GM21737 (cell line): Measurements from ENCODE around the gene GTF2E1.
"Not testable (repeated sequence)": the region's sequence is repeated elsewhere in the genome, so short reads cannot be mapped to it uniquely, and the experiment has no call there.

Experiments used
- ATAC-seq: cut with Tn5 transposase; IDR thresholded peaks from one replicate; pipeline ENCODE4 v1.9.1; 2021; ENCODE audit warnings: mild to moderate bottlenecking, moderate library complexity; ENCODE audit not compliant: unreplicated experiment

Gene GTF2E1

DNA sequence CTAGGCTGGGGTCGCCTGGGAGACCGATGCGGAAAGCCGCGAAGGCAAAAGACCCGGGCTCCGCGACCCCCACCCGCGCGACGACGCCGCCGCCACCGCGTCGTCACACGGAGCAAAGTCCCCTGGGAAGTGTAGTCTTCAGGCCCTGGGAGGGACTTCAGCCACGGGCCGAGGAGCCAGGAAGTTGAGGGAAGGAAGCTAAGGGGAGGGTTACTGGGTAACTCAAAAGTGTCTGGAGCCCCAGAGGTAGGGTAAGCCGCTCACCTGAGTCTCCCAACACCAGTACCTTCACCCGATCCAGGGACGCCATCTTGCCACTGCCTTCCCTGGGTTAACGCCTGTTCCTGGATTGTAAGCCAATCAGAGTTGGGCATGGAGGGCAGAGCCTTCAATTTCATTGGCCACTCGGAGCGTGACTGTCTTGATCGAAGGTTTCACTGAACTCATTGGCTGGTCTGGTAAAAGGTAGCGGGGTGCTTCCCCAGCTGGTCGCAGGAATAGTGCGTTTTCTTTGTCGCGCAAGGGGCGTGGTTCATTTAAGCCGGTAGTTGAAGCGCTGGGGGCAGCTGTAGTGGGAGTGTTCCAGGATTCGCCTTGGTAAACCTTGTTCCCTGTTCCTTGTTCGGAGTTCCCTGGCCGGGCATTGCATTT lies at the start of gene GTF2E1, which contains the start of gene RABL3:
TSS of gene GTF2E1 (plus strand) at position 547 of the 651 bp plus-strand sequence. CDS start 7,809 bp downstream, outside the sequence.
TSS of gene RABL3 (minus strand) at position 319 of the 651 bp plus-strand sequence. CDS start at position 310, 9 bp downstream.
- ATAC-seq = peak; percentile 99

DNA sequence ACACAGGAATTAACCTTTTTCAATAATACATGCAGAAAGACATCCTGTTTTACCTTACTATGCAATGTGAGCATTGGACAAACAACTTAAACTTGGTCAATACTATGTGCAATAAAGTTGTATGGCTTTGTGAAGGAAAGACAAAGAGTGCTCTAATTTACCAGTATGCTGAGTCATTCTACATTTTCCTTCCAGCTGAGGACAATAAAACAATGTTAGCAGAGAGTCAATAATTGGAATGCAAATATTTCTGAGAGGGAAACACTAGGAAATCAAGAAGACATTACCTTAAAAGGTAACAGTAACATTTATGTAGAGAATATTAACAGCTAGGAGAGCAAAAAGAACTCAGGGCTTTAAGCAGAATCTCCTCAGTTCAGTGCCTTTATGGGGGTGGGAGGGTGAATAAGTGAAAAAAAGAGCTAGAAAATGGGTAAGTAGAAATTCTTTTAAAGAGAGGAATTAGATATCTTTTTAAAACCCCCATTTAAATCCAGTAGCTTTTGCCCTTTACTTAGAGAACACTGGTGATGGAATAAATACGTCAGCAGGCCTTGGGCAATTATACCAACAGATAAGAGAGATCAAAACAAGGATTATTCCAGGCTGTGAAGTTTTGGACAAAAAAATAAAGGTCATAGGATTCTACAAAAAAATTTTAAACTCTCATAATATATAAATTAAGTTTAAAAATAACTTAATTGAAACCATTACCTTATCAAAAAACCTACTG lies 48.9 kb upstream of the GTF2E1 start:
- no peak for ATAC-seq

DNA sequence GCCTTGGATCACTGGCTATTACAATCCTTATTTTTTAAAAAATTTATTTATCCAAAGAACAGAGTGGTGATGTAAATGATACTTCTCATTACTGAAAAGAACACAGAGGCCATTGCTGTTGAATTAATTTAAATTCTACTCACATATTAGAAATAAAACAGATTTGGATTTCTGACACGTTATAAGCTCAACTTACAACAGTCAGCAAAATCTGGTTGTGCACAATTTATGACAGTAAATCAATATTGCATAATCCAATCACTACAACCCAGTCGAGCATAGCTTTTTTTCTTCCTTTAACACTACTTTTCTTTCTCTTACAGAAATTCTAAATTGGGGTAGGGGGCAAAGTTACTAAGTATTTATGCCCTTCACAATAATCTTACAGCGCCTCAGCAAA lies 43.2 kb upstream of the GTF2E1 start:
- ATAC-seq = no peak

DNA sequence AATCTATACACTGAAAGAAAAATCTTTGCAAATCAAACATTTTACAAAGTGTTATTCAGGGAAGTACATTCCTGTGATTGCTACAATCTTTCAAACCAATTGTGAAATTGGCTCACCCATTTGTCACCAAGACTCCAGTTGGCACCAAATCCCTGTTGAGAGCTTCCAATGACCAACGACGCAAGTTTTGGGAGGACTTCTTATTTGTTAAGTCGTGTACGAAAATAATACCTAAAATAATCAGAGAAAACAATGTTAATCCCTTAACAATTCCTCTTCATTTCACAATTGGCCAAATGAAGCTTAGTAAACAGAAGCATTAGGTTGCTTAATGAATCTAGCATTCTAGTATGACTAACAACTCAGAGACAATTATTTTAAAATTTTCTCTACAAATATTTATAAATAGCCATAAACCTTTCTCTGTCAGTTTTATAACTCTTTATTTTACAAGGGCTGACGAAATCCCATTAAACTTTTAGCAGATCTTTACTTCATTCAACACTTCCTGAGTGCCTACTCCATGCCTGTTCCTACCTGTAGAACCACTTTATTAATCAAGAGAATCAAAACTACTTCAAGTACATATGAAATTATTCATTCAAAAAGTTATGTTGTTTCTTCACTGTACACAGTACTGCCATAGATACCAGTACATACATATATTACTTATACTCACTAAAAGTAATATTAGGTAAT lies 36.5 kb upstream of the GTF2E1 start:
- ATAC-seq = no peak

DNA sequence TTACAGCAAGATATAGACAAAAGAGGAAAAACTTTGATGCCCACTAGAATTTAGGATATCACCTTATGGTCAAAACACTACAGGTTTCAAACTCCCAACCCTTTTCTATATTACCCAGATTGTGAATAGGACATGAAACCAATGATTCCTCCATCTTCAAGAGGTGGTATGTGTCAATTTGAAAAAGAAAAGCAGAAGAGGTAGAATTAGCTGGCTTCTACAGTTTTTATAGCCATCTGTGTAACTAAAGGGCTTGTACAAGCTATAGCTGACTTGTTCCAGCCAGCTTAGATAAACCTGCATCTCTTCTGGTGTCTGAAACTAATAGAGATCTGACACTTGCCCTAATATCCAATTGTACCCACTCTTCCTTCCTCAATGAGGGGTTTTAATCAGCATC lies 35.6 kb upstream of the GTF2E1 start:
- ATAC-seq = no peak

DNA sequence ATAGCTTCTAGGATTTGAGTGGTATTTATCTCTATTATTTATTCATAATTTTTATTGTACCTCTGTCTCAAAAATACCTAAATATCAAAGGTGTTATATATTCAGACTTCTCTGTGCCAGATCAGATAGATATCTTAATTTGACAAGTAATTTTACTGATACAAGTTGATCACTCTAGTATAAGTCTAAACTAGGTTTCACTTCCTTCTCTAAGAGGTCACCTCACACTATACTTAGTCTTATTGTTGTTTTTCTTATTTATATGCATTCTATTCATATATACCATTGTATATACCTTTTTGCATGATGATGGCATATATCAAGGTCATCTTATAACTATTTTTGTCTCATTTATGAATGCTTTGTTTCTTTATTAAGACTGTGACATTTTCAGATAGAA lies 34.1 kb upstream of the GTF2E1 start:
- ATAC-seq = peak; percentile 57

DNA sequence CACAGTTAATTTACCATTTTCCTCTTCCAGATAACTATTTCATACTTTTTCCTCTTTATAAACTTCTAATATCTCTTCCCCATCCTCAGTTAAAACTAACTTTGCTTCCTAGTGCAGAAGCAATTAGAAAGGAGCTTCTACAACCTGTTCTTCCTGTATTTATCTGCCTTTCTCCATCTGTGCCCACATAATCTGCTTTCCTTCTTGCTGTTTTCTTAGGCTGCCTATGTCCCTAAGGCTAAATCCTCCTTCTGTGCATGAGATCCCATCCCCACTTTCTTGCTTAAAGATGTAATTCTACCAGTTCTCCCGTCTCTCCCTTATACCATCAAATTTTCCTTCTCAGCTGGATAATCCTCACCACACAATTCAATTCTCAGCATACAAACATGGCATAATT lies 32.2 kb upstream of the GTF2E1 start:
- no peak for ATAC-seq

DNA sequence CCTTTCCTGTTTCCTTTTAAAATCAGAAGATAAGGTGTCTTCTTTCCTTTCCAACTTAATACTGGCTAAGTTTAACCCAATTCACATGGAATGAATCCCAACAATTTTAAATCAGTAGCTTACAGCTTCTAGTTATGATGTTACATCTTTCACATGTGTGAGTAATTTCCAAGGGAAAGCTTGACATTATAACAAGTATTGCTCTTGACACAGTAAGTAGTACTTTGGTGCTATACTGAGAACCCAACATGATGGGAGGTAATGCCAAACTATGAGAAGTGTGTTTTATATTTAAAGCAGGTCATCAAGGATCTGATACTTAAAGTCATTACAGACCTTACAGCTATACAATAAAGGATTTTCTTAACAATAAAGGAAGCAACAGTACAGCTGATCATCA lies 29.3 kb upstream of the GTF2E1 start:
- no peak for ATAC-seq

DNA sequence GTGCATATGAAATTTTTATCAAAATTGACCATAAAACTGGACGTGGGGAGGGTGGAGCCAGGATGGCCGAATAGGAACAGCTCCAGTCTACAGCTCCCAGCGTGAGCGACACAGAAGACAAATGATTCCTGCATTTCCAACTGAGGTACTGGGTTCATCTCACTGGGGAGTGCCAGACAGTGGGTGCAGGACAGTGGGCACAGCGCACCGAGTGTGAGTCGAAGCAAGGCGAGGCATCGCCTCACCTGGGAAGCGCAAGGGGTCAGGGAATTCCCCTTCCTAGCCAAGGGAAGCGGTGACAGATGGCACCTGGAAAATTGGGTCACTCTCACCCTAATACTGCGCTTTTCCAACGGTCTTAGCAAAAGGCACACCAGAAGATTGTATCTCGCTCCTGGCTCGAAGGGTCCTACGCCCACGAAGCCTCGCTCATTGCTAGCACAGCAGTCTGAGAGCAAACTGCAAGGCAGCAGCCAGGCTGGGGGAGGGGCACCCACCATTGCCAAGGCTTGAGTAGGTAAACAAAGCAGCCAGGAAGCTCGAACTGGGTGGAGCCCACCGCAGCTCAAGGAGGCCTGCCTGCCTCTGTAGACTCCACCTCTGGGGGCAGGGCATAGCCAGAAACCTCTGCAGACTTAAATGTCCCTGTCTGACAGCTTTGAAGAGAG lies 23.2 kb upstream of the GTF2E1 start:
- not testable (repeated sequence) for ATAC-seq

DNA sequence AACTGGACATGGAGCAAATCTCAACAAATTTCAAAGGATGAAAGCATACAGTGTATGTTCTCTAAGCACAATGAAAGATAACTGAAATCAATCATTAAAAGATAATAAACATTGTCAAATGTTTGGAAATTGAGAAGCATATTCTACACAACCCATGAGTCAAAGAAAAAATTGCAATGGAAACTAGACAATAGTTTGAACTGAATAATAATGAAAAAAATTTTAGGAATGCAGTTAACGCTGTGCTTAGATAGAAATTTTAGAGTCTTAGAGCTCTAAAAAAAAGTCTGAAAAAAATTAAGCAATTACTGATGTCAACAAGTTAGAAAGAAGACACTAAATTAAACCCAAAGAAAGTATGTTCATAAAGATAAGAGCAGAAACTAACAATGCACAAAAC lies 15.8 kb upstream of the GTF2E1 start:
- ATAC-seq = no peak

DNA sequence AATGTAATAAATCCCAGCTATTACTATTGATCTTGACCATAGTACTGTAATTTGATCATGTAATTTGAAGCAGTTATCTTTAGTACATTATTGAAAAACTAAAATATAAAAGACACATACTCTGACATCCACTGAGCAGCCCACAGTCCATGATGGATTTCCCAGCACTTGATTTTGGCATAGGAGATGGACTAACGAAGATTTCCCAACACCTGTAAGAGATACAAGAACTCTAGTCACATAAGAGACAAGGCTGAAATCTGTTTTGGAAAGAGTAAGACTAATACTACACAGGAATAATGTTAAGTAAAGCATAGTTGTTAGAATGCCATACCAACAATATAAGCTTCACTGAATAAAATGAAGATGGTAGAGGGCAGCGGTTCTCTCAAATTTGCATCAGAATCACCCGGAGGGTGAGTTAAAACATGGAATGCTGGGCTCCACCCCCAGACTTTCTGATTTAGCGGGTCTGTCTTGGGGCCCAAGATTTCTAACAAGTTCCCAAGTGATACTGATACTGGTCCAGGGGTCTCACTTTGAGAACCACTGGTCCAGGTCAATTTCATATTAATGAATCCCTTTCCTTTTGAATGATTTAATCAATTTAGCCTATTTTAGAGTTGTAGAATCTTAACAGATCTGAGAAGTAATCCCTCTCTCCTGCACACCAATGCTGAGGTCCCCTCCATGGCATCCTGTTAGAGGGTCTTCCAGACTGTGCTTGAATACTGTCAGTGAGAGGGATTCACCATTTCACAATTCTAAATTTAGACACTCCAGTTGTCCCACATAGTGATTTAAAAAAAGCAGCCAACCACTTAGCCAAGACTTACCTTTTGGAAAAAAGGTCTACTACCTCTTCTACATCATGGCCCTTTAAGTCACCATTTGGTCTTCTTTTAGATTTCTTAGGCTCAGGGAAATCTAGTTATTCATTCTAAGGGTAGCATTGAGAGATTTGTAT lies 11.7 kb upstream of the GTF2E1 start:
- ATAC-seq = no peak

DNA sequence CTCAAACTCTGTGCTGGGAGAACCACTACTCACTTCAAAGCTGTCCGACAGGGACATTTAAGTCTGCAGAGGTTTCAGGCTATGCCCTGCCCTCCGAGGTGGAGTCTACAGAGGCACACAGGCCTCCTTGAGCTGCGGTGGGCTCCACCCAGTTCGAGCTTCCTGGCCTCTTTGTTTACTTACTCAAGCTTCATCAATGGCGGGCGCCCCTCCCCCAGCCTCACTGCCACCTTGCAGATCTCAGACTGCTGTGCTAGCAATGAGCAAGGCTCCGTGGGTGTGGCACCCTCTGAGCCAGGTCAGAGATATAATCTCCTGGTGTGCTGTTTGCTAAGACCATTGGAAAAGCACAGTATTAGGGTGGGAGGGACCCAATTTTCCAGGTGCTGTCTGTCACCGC lies 4.5 kb upstream of the GTF2E1 start:
- ATAC-seq = not testable (repeated sequence)

DNA sequence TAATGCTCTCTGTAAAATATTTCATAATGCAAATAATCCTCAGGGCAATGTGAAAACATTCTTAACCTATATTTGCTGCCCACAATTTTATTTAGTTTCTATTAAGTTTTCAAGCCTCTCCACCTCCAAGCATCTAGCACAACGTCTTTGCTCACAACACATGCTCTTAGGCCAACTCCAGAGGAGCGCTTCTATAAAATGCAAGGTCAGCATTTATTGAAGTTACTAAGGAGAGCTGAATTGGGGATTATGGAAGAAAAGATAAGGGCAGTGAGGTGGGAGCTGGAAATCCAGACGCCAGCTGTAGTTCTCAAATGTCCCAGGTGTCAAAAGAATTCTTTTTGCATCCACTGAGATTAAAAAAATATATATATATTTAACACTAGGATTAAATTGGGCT lies 1.2 kb upstream of the GTF2E1 start:
- ATAC-seq = no peak

DNA sequence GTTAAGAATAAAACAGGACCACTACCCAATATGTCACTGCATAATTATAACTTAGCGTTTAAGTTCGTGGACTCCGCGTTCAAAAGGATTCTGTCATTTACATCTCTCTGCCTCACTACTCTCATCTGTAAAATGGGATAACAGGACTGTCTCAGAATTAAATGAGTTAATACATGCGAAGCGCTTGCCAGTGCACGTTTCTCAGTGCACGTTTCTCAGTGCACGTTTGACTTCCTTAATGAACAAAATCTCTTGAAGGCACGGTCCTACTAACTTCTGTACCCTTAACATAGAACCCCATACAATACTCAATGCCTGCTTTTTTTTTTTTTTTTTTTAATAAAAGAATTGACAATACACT lies 727 bp upstream of the GTF2E1 start:
- ATAC-seq = peak; percentile 7

DNA sequence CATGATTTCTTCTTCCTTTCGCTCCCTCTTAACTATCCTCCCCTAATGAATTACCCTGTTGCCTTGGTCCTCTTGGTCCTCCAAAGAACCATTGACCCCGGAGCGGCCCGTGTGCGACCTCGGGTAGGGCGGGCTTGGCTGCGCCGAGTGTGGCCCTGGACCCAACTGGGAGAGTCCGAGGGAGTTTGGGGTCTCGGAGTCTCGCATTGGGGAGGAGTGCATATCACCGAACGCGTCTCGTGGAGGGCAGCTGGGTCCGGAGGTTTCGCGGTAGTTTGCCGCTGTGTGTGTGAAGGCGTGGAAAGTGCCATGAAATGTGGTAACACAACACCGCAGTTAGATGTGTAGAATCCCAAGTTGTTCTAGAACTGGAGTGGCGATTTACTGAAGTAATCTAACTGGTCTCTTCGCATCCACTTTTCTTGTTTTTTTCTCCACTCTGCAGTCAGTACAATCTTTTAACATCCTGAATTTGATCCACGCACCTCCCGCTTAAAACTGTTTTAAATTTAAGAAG lies 363 bp downstream of the GTF2E1 start:
- ATAC-seq = peak; percentile 10

DNA sequence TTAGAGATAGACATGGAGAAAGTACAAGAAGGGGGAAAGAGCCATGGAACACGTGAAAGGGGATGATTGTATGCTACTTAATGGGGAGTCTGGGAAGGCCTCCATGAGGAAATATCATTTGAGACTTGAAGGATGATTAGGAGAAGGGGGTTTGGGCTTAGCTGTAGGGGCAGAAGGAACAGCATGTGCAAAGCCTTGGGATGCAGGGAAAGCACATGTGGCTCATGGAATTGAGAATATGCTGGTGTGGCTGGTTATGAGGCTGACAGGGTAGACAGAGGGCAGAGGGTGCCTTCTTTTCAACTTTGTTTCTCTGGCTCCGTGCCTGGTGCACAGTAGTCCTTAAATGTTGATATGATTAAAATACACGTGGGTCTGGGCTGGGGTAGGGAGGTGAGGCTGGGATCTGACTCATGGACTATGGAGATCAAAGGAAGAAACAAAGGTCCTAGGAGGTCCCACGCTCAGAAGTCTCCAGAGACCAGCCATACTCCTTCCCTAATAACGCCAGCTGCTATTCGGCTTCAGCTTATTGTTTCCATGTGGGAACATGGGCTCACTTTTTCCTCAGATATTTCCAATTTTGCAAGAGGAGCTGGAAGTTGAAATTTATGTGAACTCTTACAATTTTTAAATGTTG lies 1.1 kb downstream of the GTF2E1 start:
- no peak for ATAC-seq

DNA sequence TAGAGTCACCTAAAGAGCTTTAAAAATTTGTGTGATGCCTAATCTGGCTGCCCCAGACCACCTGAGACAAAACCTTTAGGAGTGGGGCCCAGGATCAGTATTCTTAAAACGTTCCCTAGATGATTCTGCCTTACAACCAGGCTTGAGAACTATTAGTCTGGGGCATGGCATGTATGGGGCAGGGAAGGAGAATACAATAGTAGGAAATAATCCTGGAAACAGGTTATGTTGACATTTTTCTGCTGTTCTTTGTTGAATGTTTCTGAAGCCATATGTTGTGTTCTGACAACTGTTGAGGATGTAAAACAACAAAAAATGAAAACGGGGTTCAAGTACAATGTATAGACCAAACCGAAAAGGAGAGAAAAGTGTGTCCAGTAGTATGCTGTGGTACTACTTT lies 2.9 kb downstream of the GTF2E1 start:
- no peak for ATAC-seq

DNA sequence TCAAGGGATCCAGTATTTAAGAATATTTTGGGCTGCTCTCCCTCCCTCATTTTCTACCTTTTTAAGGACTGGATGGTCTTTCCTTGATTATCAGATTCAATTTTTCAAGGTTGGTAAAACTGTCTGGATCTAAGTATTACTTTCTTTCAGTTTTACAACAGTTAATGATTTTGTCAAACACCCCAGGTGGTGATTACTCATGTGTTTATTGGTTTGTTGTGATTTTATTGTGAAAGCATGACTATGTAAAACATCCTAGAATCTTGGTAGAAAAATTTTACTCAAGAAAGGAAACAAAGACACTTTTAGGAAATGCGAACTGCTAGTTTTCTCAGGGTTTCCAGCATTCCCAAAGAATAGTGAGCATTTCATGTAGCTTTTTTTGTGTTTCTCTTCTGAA lies 7.3 kb downstream of the GTF2E1 start:
- ATAC-seq = no peak

DNA sequence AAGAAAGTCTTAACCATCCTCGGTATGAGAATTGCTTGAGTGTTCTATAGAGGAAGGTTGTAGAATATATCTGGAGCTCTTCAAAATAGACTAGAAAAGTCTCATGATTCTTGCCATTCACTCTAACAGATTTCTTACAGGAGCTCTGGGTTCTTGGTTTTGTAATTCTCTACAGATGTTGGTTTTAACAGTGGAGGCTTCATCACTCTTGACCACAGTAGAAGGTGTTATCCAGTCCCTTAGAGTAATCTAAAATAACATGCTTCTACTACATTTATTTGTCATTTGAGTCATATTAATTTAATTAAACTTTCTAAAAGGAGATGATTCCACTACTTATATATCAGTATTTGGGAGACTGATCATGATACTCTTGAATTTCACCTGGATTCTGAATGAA lies 9.7 kb downstream of the GTF2E1 start:
- ATAC-seq = no peak

DNA sequence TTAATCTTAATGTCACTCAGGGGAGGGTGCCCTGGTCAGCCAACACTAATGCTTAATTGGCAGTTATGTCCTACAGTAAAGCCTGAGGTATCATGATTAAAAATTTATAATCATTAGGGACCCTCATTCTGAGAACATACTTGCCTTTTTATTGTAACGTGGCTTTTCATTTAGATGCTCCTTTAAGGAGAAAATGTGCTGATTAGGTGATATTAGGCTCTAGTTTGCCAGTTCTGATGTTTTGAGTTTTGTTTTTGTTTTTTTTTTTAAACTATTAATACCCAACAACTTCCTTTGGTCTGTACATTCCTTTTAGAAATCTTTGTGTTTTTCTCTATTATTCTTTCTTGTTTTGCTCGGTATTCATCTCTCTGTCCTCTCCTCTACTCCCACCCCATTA lies 10.3 kb downstream of the GTF2E1 start:
- ATAC-seq = no peak
